HG03565 (cell line): ENCODE measurements around the gene AFAP1L2.
"Not testable (repeated sequence)": the region's sequence is repeated elsewhere in the genome, so short reads cannot be mapped to it uniquely, and the experiment has no call there.

Experiments
- ATAC-seq: cut with Tn5 transposase; IDR thresholded peaks from one replicate; pipeline ENCODE4 v1.9.1; 2021; ENCODE audit warnings: mild to moderate bottlenecking, moderate library complexity; ENCODE audit not compliant: unreplicated experiment

Gene AFAP1L2

DNA sequence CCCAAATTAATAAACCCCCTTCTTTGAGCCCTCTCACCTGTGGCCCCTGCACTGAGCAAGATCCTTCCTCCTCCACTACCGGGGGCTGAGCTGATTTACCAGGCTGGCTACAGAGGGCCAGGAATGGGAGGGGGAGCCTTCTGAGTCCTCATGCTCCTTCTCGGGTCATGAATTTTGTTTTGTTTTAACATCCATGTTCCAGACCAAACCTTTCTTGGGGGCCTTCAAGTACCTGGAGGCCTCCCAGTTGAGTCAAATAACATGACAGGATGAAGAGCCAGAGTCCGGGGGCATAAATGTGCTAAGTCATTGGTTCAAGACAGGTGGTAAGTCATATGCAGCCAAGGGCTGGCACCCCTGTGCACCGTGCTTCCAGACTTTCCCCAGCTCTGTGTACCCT lies 39.6 kb downstream of the AFAP1L2 start:
- ATAC-seq, result no peak

DNA sequence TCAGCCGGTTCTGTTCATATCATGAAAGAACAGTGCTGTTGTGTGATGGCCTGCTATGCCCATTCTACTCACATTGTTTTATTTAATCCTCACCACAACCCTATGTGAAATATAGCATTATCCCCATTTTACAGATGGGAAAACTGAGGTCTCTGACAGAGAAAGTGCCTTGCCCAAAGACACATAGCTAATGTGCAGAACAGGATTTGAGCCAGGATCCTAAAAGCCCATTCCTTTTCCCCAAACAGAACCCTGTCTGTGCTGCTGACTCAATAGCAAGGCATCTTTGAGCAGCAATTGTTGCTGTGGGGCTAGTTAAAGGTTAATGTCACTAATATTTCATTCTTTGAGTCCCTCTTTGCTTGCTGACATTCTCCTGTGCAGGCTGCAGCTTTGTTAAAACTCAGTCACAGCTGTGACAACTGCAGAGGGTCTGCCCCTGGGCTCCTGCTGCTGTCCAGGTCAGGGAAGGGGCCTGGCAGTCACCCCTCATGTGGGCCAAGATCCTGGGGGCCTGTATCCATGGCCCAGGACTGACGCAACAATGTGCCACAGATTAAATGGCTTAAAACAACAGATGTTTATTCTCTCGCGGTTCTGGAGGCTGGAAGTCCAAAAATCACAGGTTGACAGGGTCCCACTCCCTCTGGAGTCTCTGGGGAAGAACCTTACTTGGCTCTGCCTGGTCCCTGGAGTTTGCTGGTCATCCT lies 40.4 kb downstream of the AFAP1L2 start:
- ATAC-seq, result no peak

DNA sequence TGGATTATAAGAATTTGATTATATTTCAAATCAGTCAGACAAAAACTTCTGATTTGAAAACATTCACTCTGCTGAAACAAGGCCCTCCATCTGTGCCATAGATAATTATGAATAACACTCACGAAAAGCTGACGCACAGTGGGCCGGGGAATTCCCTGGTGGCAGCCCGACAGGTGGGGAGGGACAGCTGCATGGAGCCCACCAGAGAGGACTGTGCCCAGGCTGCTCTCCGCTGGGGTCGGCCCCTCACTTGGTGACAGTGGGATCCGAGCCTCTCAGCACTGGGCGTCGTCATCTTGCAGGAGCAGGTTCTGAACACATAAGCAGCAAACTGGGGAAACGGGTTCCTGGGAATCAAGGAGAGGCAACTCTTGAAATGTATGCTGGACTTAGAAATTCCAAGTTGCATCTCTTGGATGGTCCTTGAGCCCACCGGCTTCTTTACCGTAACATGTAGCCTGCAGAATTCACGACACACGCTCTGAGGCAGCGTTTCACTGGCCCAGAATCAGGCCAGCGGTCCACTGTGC lies 41.4 kb downstream of the AFAP1L2 start:
- ATAC-seq, result no peak

DNA sequence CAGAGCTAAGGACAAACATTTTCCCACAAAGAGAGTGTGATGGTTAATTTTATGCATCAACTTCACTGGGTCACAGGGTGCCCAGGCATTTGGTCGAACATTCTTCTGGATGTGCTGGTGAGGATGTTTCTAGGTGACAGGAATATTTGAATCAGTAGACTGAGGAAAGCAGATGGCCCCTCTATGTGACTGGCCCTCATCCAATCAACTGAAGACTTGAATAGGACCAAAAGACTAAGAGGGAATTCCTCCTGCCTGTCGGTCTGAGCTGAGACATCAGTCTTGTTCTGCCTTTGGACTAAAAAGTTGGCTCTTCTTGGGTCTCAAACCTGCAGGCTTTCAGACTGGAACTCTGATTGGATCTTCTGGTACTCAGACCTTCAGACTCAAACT lies 44.4 kb downstream of the AFAP1L2 start:
- ATAC-seq, result no peak

DNA sequence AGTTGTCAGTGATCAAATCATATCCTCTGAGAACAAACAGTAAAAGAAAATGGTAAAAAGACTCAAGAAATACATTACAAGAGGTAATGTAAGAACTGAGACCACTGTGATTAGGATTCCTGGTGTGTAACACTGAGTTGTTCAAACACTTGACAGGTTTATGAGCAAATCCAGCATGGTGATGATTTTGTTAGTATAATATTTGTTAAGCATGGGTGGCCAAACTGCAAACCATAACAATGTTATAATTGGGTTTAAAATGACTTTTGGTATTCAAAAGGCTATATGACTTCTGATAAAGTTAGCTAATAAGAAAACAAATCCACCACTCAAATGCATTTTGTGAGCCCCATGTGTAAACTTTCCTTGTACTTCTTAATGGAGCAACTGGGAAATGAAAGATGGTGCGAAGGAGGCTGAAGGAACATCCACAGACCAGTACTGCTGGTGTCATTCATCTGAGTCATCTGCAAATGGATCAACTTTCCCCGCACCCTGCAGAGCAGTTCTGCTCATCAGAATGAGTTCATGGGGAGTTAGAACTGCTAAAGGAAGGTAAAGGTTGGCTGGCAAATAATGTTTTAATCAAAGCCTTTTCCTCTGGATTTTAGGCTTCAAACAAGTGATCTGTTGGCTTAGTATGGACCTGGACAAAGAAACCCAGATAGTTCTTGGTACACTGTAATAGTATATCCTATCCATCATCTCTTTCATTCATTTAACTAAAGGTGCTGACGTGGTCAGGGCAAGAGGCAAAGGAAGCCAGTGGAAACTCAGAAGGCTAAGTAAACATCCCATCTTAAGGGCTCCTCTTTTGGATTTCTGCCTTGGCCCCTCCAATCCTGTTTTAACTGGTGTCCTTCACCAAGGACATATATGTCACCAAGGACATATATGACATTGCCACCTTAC lies 45.0 kb downstream of the AFAP1L2 start:
- ATAC-seq, result no peak

DNA sequence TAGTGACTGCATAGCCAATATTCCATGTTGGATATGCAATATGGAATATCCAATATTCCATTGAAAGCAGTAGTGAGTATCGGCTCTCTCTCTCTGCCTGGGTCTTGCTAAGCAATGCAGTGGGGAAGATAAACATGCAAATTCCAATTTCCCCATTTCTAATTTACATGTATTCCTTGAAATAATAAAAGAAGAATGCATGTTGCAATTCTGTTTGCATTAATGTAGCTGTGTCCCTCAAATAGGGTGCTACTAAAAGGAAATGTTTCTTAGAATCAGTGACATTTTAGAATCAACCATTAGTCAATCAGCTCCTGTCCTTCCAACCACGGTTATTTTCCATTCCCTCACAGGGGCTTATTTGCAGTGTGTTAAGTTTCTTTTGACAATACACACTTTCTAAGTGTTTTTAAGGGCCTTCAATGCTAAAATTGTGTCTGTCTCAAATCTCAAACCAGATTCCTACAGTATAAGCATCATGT lies 46.7 kb downstream of the AFAP1L2 start:
- no peak for ATAC-seq

DNA sequence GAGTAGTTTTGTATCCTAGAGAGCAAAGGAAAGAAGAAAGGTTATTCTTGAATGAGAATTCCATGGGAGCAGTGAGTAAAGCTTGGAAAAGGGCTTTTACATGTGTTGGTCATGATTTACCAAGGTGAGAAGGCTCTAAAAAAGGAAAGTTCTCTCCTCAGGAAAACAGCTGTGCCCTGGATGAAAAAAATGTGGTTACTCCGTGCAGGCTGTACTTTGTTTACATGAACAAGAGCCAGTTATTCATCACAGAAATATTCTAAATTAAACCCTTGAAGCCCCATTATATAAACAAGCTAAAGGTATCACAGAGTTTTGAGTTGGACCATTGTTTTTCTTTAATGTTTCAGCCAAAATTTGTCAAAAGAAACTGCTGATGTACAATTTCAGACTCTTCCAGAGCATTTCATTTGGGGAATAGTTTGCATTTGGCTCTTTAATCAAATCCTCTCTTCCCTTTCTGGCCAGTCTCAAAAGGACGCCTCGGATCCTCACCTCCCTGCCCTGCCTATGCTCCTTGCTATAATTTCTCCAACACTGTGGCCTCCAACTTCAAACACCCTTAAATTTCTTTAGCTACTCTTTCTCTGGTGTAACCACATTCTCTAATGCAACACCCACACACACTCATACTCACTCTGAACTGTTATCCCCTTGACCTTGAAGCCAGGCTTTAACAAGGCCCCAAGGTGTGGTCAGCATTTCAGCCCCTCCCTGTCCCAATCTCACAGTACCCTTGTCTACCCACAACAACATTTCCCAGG lies 47.4 kb downstream of the AFAP1L2 start:
- ATAC-seq, result no peak

DNA sequence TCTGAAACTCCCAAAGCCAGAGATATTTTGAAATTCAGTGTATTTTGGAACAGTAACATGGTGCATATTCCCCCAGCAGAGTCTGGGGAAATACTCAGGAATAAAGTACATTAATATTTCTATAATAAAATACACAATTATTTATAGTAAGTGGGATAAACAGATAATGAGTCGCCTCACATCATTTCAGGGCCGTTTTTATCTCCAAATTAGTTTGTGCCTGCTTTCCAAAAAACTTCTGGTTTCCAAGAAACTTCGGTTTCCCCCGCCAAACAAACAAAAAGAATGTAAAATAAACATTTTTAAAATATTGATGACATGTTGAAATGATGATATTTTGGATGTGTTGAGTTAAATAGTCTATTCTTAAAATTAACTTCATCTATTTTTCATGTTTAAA lies 48.2 kb downstream of the AFAP1L2 start:
- ATAC-seq, result no peak

DNA sequence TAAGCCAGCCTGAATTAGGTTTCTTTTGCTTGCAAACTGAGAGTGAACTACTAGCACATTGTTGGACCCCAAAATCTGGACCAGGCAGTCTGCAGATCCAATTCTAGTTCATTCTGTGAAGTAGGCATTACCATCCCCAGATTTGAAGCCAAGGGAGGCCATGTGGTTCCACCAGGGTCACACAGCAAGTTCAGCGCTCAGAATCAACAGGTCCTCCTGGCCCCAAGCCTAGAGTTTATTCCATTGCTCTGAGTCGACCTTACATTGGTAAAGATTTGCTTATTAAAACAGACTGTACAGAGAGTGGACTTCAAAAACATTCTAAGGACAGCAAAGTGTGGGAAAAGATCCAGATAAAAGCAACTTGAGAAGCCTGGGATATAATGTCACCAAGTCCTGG lies 50.9 kb downstream of the AFAP1L2 start:
- ATAC-seq, result no peak

DNA sequence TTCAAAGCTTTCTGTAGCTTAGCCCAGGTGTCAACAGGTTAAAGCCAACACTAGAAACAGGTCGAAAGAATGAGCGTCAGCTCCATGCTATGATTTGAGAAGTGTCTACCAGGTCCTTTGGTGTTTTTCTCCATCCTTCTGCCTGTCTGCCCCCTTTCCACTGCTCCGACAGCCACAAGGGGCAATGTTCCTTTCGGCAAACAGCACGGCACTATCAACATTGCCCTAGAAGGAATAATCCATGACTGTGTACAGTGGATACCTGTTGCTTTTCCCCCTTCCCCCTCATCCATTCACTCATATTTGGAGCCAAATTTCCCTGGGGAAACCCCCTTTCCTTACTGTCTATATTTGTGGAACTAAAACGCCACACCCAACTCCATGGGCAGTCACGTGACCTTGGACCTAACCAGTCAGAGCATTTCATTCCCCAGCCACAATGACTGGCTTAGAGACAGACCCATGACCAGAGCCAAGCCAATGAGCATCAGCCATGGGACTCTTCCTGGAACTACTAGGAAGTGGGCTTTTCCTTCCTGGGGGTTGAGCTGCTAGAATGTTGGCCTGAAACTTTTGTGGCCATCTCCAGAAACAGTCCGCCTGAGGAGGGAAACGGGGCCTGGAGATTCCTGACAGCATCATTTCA lies 51.5 kb downstream of the AFAP1L2 start:
- ATAC-seq, result no peak

DNA sequence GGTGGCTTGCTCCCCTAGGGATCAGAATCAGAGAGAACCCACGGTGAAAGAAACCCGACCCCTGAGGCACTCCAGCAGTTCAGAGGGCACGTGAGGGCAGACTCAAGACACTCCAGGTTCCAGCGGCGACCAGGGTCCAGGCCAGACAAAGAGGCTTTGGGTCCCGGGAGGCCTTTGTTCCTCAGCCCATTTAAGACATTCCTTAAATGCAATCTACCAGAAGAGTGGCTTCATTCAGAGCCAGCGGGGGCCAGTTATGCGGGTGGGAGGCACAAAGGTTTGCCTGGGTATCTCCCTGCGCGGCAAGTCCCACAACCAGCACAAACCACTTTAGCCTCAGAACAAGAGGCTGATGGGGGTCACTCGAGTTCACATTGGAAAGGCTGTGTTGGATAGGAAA lies 53.6 kb downstream of the AFAP1L2 start:
- ATAC-seq, result no peak

DNA sequence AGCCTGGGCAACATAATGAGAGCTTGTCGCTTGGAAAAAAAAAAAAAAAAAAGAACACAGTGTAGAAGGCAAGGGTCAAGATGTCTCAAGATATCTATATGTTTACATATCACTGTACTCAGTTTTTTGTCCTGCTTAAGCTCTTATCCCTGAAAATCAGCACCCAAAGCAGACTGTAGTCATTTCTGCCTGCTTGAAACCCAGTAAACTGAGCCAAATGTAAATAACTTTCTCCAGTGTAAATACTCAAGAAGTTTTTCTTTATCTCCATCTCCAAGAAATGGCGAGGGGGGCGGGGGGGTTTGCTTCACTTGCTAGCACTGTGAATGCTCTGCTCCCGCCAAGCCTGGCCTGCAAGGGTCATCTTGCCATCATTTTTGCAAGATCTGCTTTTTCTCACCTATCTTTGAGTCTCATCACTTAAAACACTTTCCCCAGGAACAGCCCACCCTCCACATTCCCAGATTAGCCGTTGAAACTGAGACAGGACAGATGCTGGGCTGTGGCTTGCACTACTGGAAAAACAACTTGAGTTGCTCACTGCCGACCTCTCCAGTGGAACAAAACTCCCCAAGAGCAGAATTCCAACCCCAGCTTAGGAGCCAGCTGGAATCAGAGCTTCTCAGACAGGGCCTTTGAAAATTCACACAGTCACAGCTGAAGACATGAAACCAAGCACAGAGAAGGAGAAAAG lies 54.6 kb downstream of the AFAP1L2 start:
- ATAC-seq, result no peak

DNA sequence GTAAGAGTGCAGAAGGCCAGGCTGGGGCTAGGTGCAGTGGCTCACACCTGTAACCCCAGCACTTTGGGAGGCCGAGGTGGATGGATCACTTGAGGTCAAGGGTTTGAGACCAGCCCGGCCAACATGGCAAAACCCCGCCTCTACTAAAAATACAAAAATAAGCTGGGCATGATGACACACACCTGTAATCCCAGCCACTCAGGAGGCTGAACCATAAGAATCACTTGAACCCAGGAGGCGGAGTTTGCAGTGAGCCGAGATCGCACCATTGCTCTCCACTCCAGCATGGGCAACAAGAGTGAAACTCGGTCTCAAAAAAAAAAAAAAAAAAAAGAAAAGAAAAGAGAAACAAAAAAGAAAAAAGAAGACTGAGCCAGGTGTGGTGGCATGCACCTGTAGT lies 55.2 kb downstream of the AFAP1L2 start:
- not testable (repeated sequence) for ATAC-seq

DNA sequence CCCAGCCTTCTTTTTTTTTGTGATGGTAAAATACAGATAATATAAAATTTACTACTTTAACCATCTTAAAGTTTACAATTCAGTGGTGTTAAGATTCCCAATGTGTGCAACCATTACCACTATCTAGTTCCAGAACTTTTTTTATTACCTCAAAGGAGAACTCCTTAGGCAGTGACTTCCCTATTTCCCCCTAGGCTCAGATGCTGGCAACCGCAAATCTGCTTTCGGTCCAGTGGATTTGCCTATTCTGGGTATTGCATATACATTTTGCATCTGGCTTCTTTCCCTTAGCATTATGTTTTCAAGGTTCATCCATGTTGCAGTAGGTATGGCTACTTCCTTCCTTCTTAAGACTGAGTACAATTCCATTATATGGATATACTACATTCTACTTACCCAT lies 56.5 kb downstream of the AFAP1L2 start:
- ATAC-seq, result no peak

DNA sequence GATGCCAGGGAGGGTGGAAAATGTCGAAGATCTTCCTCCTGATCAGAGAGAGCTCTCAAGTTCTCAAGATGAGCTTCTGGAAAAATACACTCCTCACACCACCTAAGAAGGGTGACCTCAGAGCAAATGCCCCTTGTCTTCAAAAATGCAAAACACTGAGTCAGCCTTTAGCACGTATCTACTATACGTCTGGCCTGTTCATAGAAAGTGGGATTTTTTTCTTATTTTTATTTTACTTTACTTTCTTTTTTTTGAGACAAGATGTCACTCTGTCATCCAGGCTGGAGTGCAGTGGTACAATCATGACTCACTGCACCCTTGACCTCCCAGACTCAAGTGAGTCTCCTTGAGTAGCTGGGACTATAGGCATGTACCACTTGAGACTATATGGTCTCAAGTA lies 57.1 kb downstream of the AFAP1L2 start:
- ATAC-seq, result no peak

DNA sequence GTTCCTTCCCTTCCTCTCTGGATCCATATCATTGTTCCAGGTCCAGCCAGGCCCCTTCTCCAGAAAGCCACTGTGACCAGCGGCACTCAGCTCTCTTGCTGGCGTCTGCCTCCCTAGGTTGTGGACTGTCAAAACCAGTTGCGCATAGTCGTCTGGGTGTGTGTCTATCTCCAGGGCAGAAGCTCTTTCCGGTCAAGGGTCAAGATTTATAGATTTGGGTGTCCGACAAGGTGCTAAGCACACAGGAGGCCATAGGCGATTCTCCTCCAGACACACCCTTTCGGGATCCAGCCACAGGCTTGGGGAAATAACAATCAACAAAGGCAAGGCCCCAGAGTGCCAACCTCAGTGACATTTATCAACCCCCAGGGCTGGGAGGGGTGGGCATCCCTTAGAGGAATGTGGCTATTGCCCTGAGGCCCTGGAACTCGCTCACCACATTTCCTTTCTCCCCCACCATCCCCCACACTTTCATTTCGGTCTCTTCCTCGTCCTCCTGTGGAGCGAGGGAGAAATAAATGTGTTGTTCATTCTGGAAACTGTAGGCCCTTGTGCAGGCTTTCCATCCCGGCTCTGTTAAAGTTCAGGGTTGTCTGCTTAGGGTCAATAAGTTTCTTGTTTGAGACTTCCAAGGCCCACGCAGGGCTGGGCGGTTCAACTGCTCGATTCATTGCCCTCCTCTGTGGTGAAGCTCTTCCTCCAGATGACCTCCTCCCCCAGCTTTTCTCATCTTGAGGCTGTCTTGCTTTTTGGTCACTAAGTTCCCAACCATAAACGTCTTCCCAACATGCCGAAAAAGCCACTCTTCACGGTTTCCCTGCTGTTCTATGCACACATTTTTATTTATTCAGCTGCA lies 57.9 kb downstream of the AFAP1L2 start:
- no peak for ATAC-seq

DNA sequence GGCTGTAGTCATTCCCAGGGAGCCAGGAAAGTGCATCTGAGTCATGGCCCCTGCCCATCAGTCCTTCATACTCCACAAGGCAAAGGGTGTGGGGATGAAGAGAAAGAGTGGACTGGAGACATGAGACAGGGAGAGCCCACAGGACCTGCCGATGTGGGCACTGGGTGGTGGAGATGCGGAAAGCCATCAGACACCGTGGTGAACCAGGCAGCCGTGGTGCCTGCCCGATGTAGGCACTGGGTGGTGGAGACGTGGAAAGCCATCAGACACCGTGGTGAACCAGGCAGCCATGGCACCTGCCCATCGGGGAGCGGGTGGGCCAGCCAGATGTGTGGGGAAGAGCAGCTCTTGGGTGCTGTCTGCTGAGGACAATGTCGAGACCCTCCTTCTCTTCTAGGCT lies 58.6 kb downstream of the AFAP1L2 start:
- no peak for ATAC-seq

DNA sequence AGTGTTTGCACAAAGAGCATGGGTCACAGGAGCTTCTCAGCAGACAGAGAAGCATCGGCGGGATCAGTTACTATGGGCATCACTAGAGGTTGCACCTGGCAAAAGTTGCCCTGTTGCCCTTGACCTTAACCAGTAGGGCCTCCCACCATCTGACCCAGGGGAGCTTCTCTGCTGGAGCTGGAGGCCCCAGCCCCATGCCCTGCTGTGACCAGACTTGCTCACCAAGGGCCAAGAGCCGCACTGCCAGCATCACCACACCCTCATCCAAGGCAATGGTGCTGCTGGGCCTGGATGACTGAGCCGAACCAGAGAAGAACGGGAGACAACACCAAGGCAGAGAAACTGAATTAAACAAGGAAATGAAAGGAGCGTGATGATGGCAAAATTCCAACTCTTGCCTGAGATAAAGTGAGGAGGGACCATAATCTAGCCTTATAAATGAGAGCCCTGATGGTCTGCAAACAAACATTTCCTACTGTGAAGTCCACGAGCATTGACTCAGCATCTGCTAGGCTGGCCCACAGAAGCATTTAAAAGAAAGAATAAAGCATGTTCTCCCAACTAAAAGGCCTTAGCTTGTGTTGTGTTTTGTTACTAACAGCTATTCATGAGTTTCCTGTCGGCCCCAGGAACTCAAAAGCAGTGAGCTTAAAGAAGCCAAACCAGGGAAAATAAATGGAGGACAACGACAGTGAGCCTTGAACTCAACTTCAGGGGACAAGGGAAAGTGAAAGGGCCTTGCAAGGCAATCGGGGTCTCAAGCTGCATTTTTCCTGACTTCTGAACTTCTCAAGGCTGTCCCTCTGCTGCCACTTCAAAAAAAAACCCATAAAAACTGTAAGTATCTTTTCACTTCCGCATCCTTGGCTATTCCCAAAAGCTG lies 60.4 kb downstream of the AFAP1L2 start:
- ATAC-seq, result no peak
